H9 (cell line): Measurements from ENCODE around the gene MYO7B. TPM values are rescaled to one million over a fixed set of nuclear protein-coding genes. Genes with fewer than 3 reads are reported as not detected.

Source experiments
- DNase-seq: peaks from one replicate; pipeline ENCODE4 v3.0.0-alpha.2; 2017
- H2AFZ ChIP-seq: one replicate; pipeline ENCODE4 v1.6.1; 2013; ENCODE audit warnings: mild to moderate bottlenecking, low read length, control low read depth, moderate library complexity
- H2AK5ac ChIP-seq: 2 replicates; pipeline ENCODE4 v1.6.1; 2013; ENCODE audit warnings: low read length, control low read depth, mixed read lengths; ENCODE audit not compliant: insufficient read length
- H2BK120ac ChIP-seq: one replicate; pipeline ENCODE4 v1.6.1; 2013; ENCODE audit warnings: low read depth, mild to moderate bottlenecking, low read length, control low read depth, inconsistent platforms; ENCODE audit not compliant: poor library complexity, severe bottlenecking
- H2BK12ac ChIP-seq: 2 replicates; pipeline ENCODE4 v1.6.1; 2013; ENCODE audit warnings: low read length, control low read depth, mixed read lengths, low read depth; ENCODE audit not compliant: insufficient read length
- H2BK15ac ChIP-seq: 2 replicates; pipeline ENCODE4 v1.6.1; 2013; ENCODE audit warnings: low read depth, low read length, control low read depth
- H2BK20ac ChIP-seq: one replicate; pipeline ENCODE4 v1.6.1; 2013; ENCODE audit warnings: low read depth, mild to moderate bottlenecking, low read length, control low read depth, inconsistent platforms; ENCODE audit not compliant: poor library complexity, severe bottlenecking
- H2BK5ac ChIP-seq: 2 replicates; pipeline ENCODE4 v1.6.1; 2013; ENCODE audit warnings: low read length, control low read depth, mixed read lengths; ENCODE audit not compliant: insufficient read length
- H3K14ac ChIP-seq: 2 replicates; pipeline ENCODE4 v1.6.1; 2013; ENCODE audit warnings: low read length, control low read depth; ENCODE audit not compliant: insufficient read depth
- H3K18ac ChIP-seq: 2 replicates; pipeline ENCODE4 v1.6.1; 2013; ENCODE audit warnings: low read depth, mild to moderate bottlenecking, mixed read lengths, low read length, control low read depth; ENCODE audit not compliant: insufficient read length
- H3K23ac ChIP-seq: 2 replicates; pipeline ENCODE4 v1.6.1; 2013; ENCODE audit warnings: low read length, control low read depth, mixed read lengths, low read depth; ENCODE audit not compliant: insufficient read length
- H3K23me2 ChIP-seq: 2 replicates; pipeline ENCODE4 v1.6.1; 2013; ENCODE audit warnings: low read depth, mild to moderate bottlenecking, mixed read lengths, low read length, control low read depth; ENCODE audit not compliant: insufficient read length, poor library complexity, severe bottlenecking
- H3K27ac ChIP-seq: 2 replicates; pipeline ENCODE4 v1.5.1; 2013; ENCODE audit warnings: low read length, control low read depth, mixed read lengths, low read depth; ENCODE audit not compliant: insufficient read length
- H3K27me3 ChIP-seq: 2 replicates; pipeline ENCODE4 v1.6.1; 2013; ENCODE audit warnings: low read length, control low read depth, inconsistent platforms; ENCODE audit not compliant: insufficient read depth
- H3K4ac ChIP-seq: 2 replicates; pipeline ENCODE4 v1.6.1; 2013; ENCODE audit warnings: low read depth, mild to moderate bottlenecking, control low read depth, inconsistent platforms, low read length, moderate library complexity
- H3K4me1 ChIP-seq: 2 replicates; pipeline ENCODE4 v1.6.1; 2013; ENCODE audit warnings: low read length, control low read depth, inconsistent platforms; ENCODE audit not compliant: insufficient read depth
- H3K4me2 ChIP-seq: 2 replicates; pipeline ENCODE4 v1.6.1; 2013; ENCODE audit warnings: low read length, control low read depth, mixed read lengths; ENCODE audit not compliant: insufficient read length, insufficient read depth
- H3K56ac ChIP-seq: 2 replicates; pipeline ENCODE4 v1.6.1; 2013; ENCODE audit warnings: low read depth, mild to moderate bottlenecking, mixed read lengths, low read length, control low read depth; ENCODE audit not compliant: insufficient read length
- H3K79me1 ChIP-seq: 2 replicates; pipeline ENCODE4 v1.6.1; 2013; ENCODE audit warnings: low read depth, mild to moderate bottlenecking, moderate library complexity, low read length, control low read depth, inconsistent platforms; ENCODE audit not compliant: insufficient read depth, poor library complexity, severe bottlenecking
- H3K79me2 ChIP-seq: 2 replicates; pipeline ENCODE4 v1.6.1; 2013; ENCODE audit warnings: low read length, control low read depth, inconsistent platforms; ENCODE audit not compliant: insufficient read depth
- H3K9ac ChIP-seq: 2 replicates; pipeline ENCODE4 v1.6.1; 2013; ENCODE audit warnings: low read length, control low read depth, mixed read lengths; ENCODE audit not compliant: insufficient read length; ENCODE audit errors: extremely low read depth
- H3K9me3 ChIP-seq: one replicate; pipeline ENCODE4 v1.6.1; 2013; ENCODE audit warnings: low read depth, low read length, inconsistent platforms; ENCODE audit not compliant: control insufficient read depth
- H3T11ph ChIP-seq: one replicate; pipeline ENCODE4 v1.6.1; 2013; ENCODE audit warnings: mild to moderate bottlenecking, low read length, control low read depth, inconsistent platforms
- H4K20me1 ChIP-seq: one replicate; pipeline ENCODE4 v1.6.1; 2013; ENCODE audit not compliant: control insufficient read depth, insufficient read length, insufficient read depth
- H4K5ac ChIP-seq: 2 replicates; pipeline ENCODE4 v1.6.1; 2013; ENCODE audit warnings: low read depth, mild to moderate bottlenecking, mixed read lengths, low read length, control low read depth; ENCODE audit not compliant: insufficient read length
- H4K8ac ChIP-seq: replicated peaks from 2 replicates; pipeline ENCODE4 v1.6.1; 2013; ENCODE audit warnings: low read length, control low read depth, mixed read lengths, low read depth; ENCODE audit not compliant: insufficient read length
- H4K91ac ChIP-seq: 2 replicates; pipeline ENCODE4 v1.6.1; 2013; ENCODE audit warnings: low read depth, mild to moderate bottlenecking, moderate library complexity, mixed read lengths, low read length, control low read depth; ENCODE audit not compliant: insufficient read length
- H3K27ac Mint-ChIP-seq, 3 experiments: 2 replicates in 2 of 3; 3 replicates in 1 of 3; pipeline ENCODE4 v1.8.0; 2020 to 2021; ENCODE audit warnings: mixed read lengths in 3 of 3, mild to moderate bottlenecking in 1 of 3, moderate library complexity in 1 of 3
- H3K27me3 Mint-ChIP-seq: 2 replicates; pipeline ENCODE4 v1.8.0; 2021; ENCODE audit warnings: low read depth, mild to moderate bottlenecking, moderate library complexity, mixed read lengths
- H3K36me3 Mint-ChIP-seq, 3 experiments: 2 replicates in 2 of 3; 3 replicates in 1 of 3; pipeline ENCODE4 v1.8.0; 2020 to 2021; ENCODE audit warnings: low read depth in 3 of 3, mixed read lengths in 3 of 3; ENCODE audit not compliant: insufficient read depth in 1 of 3
- H3K4me1 Mint-ChIP-seq, 2 experiments: 2 replicates each; pipeline ENCODE4 v1.8.0; 2020; ENCODE audit warnings: mixed read lengths in 2 of 2
- H3K4me3 Mint-ChIP-seq, 2 experiments: 2 replicates in 1 of 2; 3 replicates in 1 of 2; pipeline ENCODE4 v1.8.0; 2020 to 2021; ENCODE audit warnings: mild to moderate bottlenecking in 2 of 2, mixed read lengths in 2 of 2, moderate library complexity in 1 of 2
- H3K9me3 Mint-ChIP-seq, 2 experiments: 2 replicates in 1 of 2; 3 replicates in 1 of 2; pipeline ENCODE4 v1.8.0; 2020; ENCODE audit warnings: mild to moderate bottlenecking in 2 of 2, mixed read lengths in 2 of 2, moderate library complexity in 1 of 2
- WGBS: extraction: QIAGEN DNeasy Blood & Tissue Kit; methylation state at CpG from one replicate; pipeline ENCODE4 v1.1.7; 2013; ENCODE audit warnings: missing lambda C conversion rate, low lambda C conversion rate, mixed read lengths; ENCODE audit not compliant: insufficient read length; ENCODE audit errors: extremely low coverage; 5-methylcytosine and 5-hydroxymethylcytosine counted together
- total RNA-seq: library from RNA; stranded (reverse); gene quantifications from 2 replicates; pipeline ENCODE4 v1.2.1, GENCODE V29; 2021
- TF ChIP-seq, protein P1 (sequence below): fragments of 200-600 bp; sonication (generic); conservative IDR thresholded peaks from 3 replicates; pipeline ENCODE4 v1.8.0; 2021; ENCODE audit warnings: antibody characterized with exemption, mild to moderate bottlenecking

MYO7B gene
- total RNA-seq, 1 experiment from 2014 or later: not detected

DNA sequence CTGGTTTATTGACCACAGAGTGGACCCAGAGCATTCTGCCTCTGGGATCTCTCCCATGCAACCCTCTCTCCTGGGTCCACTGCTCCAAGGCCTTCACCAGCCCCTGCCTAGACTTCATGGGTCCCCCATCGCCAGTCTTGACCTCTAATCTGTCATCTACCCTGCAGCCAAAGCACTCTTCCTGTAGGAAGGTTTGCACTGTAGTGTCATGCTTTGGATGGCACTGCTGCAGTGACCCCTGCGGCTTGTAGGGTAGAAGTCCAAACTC lies 41.7 kb downstream of the MYO7B start:
- no peak overlapping the region for H2BK15ac ChIP-seq
- no peak overlapping the region for H2AFZ ChIP-seq
- Mint-ChIP-seq H3K27me3 (no peaks in the 10 kb centered on the region; the same call in 1 of the 2 replicates), H3K9me3 (no peaks in the 10 kb centered on the region), H3K27ac (no peak overlapping the region), H3K36me3 (no peaks in the 10 kb centered on the region; a peak in 1 of 7 replicates), H3K4me3 (no peak overlapping the region), H3K4me1 (peaks cover 0 to 2% of the 10 kb centered on the region in 2 experiments; a peak in 1 of 4 replicates)
- no peak overlapping the region for H3K18ac ChIP-seq
- no peak overlapping the region for H2AK5ac ChIP-seq
- no peaks in the 10 kb centered on the region for H3K4me1 ChIP-seq
- no peaks in the 10 kb centered on the region for H3K79me2 ChIP-seq
- no peak overlapping the region for H2BK5ac ChIP-seq
- H4K20me1 ChIP-seq: no peaks in the 10 kb centered on the region
- H4K5ac ChIP-seq: no peak overlapping the region
- no peak overlapping the region for H3K9ac ChIP-seq
- no peaks in the 10 kb centered on the region for H3K79me1 ChIP-seq
- no peak overlapping the region for H3T11ph ChIP-seq
- H3K9me3 ChIP-seq: no peaks in the 10 kb centered on the region
- no peak overlapping the region for H2BK120ac ChIP-seq
- no peak for DNase-seq
- no CpG with 5 or more reads among the region's 2 CpGs for WGBS
- H3K14ac ChIP-seq: no peak overlapping the region
- no peak overlapping the region for H4K8ac ChIP-seq
- no peak overlapping the region for H3K23ac ChIP-seq
- H3K27me3 ChIP-seq: no peaks in the 10 kb centered on the region
- H3K4me2 ChIP-seq: no peak overlapping the region
- H3K56ac ChIP-seq: no peak overlapping the region
- no peak overlapping the region for H2BK12ac ChIP-seq
- no peak overlapping the region for H3K27ac ChIP-seq
- no peak overlapping the region for H2BK20ac ChIP-seq
- TF ChIP-seq, protein P1, sequence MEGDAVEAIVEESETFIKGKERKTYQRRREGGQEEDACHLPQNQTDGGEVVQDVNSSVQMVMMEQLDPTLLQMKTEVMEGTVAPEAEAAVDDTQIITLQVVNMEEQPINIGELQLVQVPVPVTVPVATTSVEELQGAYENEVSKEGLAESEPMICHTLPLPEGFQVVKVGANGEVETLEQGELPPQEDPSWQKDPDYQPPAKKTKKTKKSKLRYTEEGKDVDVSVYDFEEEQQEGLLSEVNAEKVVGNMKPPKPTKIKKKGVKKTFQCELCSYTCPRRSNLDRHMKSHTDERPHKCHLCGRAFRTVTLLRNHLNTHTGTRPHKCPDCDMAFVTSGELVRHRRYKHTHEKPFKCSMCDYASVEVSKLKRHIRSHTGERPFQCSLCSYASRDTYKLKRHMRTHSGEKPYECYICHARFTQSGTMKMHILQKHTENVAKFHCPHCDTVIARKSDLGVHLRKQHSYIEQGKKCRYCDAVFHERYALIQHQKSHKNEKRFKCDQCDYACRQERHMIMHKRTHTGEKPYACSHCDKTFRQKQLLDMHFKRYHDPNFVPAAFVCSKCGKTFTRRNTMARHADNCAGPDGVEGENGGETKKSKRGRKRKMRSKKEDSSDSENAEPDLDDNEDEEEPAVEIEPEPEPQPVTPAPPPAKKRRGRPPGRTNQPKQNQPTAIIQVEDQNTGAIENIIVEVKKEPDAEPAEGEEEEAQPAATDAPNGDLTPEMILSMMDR: no peak
- H3K23me2 ChIP-seq: no peaks in the 10 kb centered on the region
- H4K91ac ChIP-seq: no peak overlapping the region
- no peak overlapping the region for H3K4ac ChIP-seq
